ENCODE data around the gene SYT12. TPM values are rescaled to one million over a fixed set of nuclear protein-coding genes. Genes with fewer than 3 reads are reported as not detected.

The SYT12 gene
- total and polyA plus RNA-seq, 2 of the 13 experiments (the other 11 are each of a cell fraction or from before 2014, with no cell fraction given): 0.01 to 0.02 TPM

- TF ChIP-seq MXD3 (CRISPR knock-in tag; IDR thresholded peaks at IDR 0.05) (no peak), ZSCAN22 (CRISPR knock-in tag; IDR thresholded peaks at IDR 0.05) (no peak), ZSCAN25 (CRISPR knock-in tag; IDR thresholded peaks at IDR 0.05) (no peak), KLF11 (CRISPR knock-in tag; IDR thresholded peaks at IDR 0.05) (no peak), HINFP (CRISPR knock-in tag; IDR thresholded peaks at IDR 0.05; ENCODE audit: low read depth) (no peak), ZNF281 (CRISPR knock-in tag; IDR thresholded peaks at IDR 0.05; ENCODE audit: borderline replicate concordance) (no peak), KDM3A (CRISPR knock-in tag; IDR thresholded peaks at IDR 0.05; ENCODE audit: low read depth) (no peak), ZNF143 (CRISPR knock-in tag; IDR thresholded peaks at IDR 0.05) (0 out of 2 replicates have a peak, but pooled peaks have one; percentile 44), SNAPC4 (CRISPR knock-in tag; IDR thresholded peaks at IDR 0.05) (no peak), ZNF124 (CRISPR knock-in tag; IDR thresholded peaks at IDR 0.05) (no peak), ATF1 (CRISPR knock-in tag; IDR thresholded peaks at IDR 0.05) (no peak), DRAP1 (CRISPR knock-in tag; IDR thresholded peaks at IDR 0.05) (no peak), HIC2 (CRISPR knock-in tag; IDR thresholded peaks at IDR 0.05; ENCODE audit: low read depth) (no peak), HOXA9 (CRISPR knock-in tag; IDR thresholded peaks at IDR 0.05; ENCODE audit: borderline replicate concordance) (no peak), SOX6 (IDR thresholded peaks at IDR 0.05) (no peak), SOX6 (CRISPR knock-in tag; IDR thresholded peaks at IDR 0.05) (peak; percentile 50; the same call in 1 of the 2 replicates), ZNF337 (CRISPR knock-in tag; IDR thresholded peaks at IDR 0.05; ENCODE audit: borderline replicate concordance, low read depth) (no peak), ZNF432 (CRISPR knock-in tag; IDR thresholded peaks at IDR 0.05; ENCODE audit: borderline replicate concordance) (no peak)
Observed at GRCh38 chr11:66996609-66997273, 26.2 kb upstream of the SYT12 start (continued).

All from HepG2 (cell line).